Measurements from ENCODE around the gene DGKB. TPM values are rescaled to one million over a fixed set of nuclear protein-coding genes. Genes with fewer than 3 reads are reported as not detected.

Gene DGKB
- total RNA-seq, 1 donor from 2014 or later = not detected

DNA sequence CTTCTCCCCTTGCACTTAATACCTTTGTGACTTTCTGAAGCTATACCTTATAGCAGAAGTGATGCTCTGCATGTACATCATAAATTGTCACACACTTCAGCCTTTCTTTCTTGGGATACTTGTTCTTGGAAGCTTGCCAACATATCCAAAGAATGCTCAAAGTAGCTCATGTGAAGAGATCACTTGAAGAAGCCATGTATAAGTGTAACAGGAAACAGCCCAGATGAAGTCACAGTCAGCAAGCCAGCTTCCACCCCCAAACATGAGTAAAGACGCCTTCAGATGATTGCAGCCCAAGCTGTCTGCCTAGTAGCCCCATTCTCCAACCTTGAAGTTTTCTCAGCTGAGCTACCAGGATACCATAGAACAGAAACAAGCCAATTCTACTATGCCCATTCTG is 50.9 kb downstream of the DGKB start:
- Histone ChIP-seq H3K36me3 (no peaks in the 10 kb centered on the region), H3K4me1 (no peaks in the 10 kb centered on the region), H3K4me3 (no peak overlapping the region), H3K27me3 (no peaks in the 10 kb centered on the region), H3K9me3 (no peaks in the 10 kb centered on the region), H3K27ac (no peak overlapping the region)
- TF ChIP-seq, protein P1, sequence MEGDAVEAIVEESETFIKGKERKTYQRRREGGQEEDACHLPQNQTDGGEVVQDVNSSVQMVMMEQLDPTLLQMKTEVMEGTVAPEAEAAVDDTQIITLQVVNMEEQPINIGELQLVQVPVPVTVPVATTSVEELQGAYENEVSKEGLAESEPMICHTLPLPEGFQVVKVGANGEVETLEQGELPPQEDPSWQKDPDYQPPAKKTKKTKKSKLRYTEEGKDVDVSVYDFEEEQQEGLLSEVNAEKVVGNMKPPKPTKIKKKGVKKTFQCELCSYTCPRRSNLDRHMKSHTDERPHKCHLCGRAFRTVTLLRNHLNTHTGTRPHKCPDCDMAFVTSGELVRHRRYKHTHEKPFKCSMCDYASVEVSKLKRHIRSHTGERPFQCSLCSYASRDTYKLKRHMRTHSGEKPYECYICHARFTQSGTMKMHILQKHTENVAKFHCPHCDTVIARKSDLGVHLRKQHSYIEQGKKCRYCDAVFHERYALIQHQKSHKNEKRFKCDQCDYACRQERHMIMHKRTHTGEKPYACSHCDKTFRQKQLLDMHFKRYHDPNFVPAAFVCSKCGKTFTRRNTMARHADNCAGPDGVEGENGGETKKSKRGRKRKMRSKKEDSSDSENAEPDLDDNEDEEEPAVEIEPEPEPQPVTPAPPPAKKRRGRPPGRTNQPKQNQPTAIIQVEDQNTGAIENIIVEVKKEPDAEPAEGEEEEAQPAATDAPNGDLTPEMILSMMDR (IDR thresholded peaks at IDR 0.05) = no peak
- no peak for DNase-seq
- no peak for ATAC-seq
- intact Hi-C loops (cut with DNase I) = no loop called here

DNA sequence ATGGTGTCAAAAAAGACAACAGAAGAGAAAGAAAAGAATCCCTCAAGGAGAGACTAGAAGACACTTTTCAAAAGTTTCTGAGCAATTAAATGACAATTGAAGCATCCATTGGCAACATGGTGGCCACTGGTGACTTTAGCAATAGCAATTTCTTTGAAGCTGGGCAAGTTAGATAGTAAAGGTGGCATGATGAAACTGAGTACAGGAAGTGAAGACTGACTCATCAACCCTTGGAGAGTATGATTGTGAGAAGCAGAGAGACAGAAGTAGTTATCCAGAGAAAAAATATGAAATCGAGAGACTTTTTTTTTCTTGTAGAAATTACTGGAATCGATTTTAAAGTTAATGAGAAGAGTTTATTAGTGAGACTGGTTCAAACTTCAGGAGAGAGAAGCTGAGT is 52.5 kb downstream of the DGKB start:
- Histone ChIP-seq H3K27ac (no peak overlapping the region), H3K9me3 (no peaks in the 10 kb centered on the region), H3K4me3 (no peak overlapping the region), H3K4me1 (no peaks in the 10 kb centered on the region), H3K27me3 (no peaks in the 10 kb centered on the region), H3K36me3 (no peaks in the 10 kb centered on the region)
- DNase-seq = no peak
- ATAC-seq = no peak
- intact Hi-C loops (cut with DNase I) = no loop called here
- TF ChIP-seq, protein P1 (IDR thresholded peaks at IDR 0.05) = no peak

DNA sequence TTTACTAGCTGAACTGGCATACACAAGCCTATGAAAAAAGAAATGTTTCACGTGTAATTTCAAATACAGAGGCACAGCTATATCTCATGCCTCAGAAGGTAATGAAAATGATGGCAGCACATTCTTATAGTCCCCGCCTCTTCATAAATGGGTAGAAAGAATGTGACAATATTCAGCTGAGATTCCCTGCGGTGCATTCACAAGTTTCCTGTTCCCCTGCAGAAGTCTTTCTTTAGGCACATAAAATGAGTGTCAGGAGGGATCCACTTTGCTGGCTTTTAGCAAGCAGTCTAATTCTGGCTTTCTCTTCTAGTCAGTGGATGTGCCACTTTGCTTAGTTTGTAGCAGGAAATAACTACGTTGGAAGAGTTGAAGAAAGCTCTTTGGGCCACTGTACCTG is 56.1 kb downstream of the DGKB start:
- no peaks in the 10 kb centered on the region for H3K36me3 ChIP-seq
- TF ChIP-seq, protein P1 (IDR thresholded peaks at IDR 0.05) = no peak
- intact Hi-C loops (cut with DNase I) = no loop called here
- ATAC-seq (no peak), DNase-seq (no peak)
- H3K9me3 ChIP-seq = no peaks in the 10 kb centered on the region
- no peaks in the 10 kb centered on the region for H3K27me3 ChIP-seq
- H3K27ac ChIP-seq = no peak overlapping the region
- H3K4me3 ChIP-seq = no peak overlapping the region
- H3K4me1 ChIP-seq = no peaks in the 10 kb centered on the region

DNA sequence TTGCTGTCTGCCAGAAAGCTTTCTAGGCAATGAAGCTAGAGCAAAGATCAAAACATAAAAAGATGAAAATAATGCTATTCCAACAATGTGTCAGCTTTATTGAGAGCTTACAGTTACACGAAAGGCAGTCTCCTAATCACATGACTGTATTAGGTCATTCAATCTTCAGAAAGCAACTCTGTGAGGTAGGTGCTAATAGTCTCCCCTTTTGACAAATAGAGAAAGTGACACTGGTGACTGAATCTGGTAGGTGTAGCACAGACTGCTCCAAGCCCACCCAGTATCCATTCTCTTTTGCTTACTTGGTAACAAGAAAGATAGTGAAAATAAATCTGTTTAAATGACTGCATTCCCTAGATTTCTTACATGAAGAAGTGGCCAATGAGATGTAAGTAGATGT is 58.8 kb downstream of the DGKB start:
- ATAC-seq (no peak), DNase-seq (no peak)
- Histone ChIP-seq H3K27me3 (no peaks in the 10 kb centered on the region), H3K4me3 (no peak overlapping the region), H3K27ac (no peak overlapping the region), H3K9me3 (no peaks in the 10 kb centered on the region), H3K4me1 (no peaks in the 10 kb centered on the region), H3K36me3 (no peaks in the 10 kb centered on the region)
- TF ChIP-seq, protein P1 (IDR thresholded peaks at IDR 0.05) = no peak
- intact Hi-C loops (cut with DNase I) = no loop called here

DNA sequence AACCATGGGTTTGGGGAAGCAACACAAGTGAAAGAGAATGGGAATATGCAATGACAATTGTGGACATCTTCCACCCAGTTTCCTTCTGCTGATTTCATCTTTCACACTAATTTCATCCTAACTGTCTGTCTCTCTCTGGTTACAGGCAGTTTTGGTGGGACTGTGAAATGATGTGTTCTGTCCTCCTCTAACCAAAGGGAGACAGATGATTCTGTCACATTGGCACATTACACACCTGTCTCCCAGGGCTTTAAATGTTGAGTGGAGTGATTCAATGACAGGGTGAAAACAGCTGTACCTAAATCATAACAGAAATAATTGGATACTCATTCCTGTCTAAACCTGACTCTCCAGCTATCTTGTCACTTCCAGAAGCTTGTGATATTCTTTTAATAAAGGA is 60.0 kb downstream of the DGKB start:
- Histone ChIP-seq H3K27ac (no peak overlapping the region), H3K9me3 (no peaks in the 10 kb centered on the region), H3K4me3 (no peak overlapping the region), H3K36me3 (no peaks in the 10 kb centered on the region), H3K27me3 (no peaks in the 10 kb centered on the region), H3K4me1 (no peaks in the 10 kb centered on the region)
- TF ChIP-seq, protein P1 (IDR thresholded peaks at IDR 0.05) = no peak
- no peak for ATAC-seq
- DNase-seq = no peak
- intact Hi-C loops (cut with DNase I) = no loop called here

DNA sequence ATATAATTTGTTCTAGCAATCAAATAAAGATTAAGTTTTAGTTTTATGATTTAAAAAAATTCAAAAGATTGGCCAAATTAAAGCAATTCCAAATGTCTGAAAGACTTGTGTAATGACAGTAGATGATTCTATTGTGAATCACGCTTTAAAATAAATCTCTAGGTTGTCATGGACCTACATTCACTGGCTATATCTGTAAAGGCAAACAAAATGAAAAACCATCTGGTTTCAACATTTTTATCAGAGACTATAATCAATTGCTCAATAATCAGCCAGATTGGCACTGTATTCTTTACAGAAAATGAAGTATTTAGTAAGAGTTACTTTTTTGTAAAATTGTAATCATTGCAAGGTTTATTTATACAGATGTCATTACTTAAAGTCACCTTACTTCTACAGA is 60.7 kb downstream of the DGKB start:
- no peaks in the 10 kb centered on the region for H3K36me3 ChIP-seq
- DNase-seq = no peak
- ATAC-seq = no peak
- TF ChIP-seq, protein P1 (IDR thresholded peaks at IDR 0.05) = no peak
- no peaks in the 10 kb centered on the region for H3K9me3 ChIP-seq
- H3K27me3 ChIP-seq = no peaks in the 10 kb centered on the region
- no peak overlapping the region for H3K4me3 ChIP-seq
- H3K27ac ChIP-seq = no peak overlapping the region
- H3K4me1 ChIP-seq = no peaks in the 10 kb centered on the region
- intact Hi-C loops (cut with DNase I) = no loop called here

All from upper lobe of right lung (tissue), 1 donor.